Kidney tubule cell (primary cell): Measurements from ENCODE around the gene SCT.
"Not testable (repeated sequence)": the region's sequence is repeated elsewhere in the genome, so short reads cannot be mapped to it uniquely, and the experiment has no call there.

Source experiments
- DNase-seq: peaks from one replicate; pipeline ENCODE4 v3.0.0-alpha.2; 2018; ENCODE audit warnings: low spot score

Gene SCT, protein sequence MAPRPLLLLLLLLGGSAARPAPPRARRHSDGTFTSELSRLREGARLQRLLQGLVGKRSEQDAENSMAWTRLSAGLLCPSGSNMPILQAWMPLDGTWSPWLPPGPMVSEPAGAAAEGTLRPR

DNA sequence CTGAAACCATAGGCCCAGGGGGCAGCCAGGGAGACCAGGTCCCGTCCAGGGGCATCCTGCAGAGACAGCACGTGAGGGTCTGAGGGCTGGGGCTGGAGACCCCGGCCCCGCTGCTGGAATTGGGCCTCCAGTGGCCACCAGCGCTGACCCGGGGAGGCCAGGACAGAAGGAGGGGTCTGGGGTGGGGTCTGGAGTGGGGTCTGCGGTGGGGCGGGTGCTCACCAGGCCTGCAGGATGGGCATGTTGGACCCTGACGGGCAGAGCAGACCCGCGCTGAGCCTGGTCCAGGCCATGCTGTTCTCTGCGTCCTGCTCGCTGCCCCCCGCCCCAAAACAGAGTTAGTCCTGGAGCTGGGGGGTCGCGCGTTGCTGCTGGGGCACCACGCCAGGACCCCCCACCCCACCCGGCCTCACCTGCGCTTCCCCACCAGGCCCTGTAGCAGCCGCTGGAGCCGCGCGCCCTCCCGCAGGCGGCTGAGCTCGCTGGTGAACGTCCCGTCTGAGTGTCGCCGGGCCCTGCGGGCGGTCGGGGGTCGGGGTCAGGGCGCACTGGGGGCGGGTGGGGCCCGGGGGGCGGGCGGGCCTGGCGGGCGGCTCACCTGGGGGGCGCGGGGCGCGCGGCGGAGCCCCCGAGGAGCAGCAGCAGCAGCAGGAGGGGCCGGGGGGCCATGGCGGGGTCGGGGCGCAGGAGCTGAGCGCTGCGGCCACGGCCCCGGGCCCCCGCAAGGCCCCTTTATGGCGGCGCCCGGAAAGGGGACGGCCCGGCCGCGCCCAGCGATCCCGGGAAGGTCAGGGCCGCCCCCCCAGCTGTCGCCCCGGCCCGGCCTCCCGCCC, at the start of gene SCT:
TSS of gene SCT (minus strand) at position 707 of the 833 bp plus-strand sequence. CDS start at position 669, 38 bp downstream.
- DNase-seq: no peak

DNA sequence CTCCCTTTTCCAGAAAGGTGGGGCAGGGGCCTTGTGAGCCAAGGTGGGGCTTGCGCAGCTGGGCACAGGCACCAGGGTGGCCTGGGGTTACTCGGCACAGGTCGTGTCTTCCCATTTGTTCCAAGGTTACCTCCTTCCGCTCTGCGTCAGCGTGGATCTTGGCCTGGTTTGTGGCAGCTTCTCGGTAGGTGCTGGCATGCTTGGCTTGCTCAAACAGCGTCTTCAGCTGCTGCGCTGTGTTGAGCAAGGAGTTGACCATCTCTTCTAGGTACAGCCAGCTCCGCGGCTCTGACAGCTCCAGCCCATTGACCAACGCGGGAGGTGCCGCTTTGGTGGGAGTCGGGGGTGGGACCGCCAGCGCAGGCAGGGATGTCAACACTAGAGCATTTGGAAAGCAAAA, 47.4 kb upstream of the SCT start:
- no peak for DNase-seq

DNA sequence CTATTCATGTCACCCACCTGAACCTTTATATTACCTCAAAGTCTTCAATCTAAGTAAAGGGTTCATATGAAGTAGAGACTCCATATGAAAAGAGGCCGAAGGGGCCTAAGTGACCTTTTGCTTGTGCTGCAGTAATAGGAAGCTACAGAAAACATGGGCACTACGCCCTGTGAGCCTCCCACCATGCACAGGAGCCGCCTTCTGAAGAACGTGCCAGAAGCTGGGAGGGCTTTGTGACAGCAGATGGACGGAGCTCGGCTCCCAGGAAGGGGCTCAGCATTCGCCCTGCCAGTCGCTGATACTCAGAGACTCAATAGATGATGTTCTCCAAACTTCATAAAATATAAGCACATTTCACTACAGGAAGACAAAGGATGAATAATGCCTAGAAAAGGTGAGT, 46.9 kb upstream of the SCT start:
- DNase-seq: no peak

DNA sequence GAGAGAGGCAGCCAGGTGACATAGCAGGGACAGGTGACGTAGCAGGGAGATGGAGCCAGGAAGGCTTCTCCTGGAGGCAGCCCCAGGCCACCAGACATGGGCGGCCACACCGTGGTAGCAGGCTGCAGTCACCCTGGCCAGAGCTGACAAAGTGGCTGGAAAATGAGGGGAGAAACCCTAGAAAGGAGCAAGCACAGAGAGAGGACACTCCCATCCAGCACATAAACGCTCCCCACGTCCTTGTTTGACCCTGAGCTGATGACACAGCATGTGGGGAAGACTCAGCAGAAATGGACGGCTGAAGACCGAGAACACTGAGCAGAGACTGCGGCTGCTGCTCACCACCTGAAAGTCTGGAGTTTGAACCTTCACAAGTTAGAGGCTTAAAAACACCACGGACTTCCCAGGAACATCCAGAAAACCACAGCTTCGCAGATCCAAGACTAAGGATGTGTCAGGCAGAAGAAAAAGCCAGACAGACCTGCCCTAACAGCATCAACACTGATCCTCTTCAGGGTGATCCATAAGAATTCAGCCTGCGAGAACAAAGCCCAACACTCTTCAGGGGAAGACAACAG, 38.8 kb upstream of the SCT start:
- DNase-seq: no peak

DNA sequence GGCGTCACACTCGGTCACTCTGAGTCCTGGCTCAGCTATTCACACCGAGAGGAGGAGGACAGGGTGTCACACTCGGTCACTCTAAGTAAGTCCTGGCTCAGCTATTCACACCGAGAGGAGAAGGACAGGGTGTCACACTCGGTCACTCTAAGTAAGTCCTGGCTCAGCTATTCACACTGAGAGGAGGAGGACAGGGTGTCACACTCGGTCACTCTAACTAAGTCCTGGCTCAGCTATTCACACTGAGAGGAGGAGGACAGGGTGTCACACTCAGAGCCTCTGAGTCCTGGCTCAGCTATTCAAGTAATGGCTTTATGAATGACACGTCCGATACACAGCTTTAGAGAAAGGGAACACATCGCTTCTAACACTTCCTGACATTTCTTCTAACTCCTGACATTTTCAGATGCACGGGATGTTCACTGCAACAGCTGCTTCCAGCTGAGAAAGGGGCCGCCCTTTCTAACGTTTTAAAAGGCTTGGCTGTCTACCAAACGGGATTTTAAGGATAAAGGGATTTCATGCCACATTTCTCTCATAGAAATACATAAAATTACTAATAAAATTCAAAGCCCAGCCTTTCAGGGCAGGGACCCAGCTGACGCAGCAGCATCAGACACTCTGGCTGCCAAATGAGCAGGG, 38.2 kb upstream of the SCT start:
- DNase-seq: no peak

DNA sequence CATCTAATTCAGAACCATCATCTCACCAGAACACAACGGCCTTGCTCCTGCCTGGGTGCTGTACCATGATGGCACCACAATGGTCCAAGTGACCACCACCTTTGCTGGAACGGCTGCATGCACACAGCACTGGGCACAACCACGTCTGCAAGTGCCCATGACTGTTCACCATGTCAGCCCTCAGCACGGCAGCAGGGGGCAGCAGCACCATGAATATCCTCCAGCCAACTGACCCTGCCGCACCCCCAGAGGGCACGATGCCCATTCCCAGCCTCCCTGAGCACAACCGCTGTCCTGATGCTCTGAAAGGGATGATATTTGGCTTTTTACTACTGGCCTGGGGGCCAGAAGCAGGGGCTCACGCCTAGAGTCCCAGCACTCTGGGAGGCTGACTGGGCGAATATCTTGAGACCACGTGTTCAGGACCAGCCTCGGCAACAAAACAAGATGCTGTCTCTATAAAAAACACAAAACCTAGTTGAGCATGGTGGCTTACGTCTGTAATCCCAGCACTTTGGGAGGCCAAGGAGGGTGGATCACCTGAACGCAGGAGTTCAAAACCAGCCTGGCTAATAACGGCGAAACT, 35.8 kb upstream of the SCT start:
- DNase-seq: peak; percentile 62

DNA sequence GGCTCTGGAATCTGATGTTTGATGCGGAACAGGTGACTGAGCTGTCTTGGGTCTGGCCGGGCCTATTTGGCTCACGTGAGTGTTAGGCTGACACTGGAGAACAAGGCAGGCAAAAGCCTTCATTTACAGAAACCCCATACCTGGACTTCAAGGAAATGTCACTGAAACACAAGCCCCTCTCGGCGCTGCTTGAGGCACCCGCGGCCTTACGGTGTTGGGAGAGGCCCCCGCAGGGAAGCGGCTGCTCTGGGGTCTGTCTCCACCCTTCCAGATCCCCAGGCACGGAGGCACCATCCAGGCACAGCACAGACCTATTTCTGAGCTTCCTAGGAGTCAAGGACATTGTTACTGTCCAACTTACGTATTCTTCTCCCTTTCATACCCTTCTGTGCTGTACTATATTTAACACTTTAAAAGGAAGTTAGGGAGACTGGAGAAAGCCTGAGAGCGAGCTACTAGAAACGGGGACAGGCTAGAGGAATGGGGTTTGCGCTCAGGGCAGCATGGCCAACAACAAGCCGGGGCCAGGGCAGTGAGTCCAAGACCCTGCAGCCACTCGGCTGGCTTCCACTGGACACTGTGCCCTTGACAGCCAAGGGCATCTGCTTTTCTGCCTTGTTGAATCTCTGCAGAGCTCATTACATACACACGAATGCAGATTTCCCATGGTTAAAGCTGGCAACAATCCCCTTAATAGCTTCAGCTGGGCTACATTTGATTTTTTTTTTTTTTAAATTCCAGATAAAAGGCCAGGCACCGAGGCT, 33.9 kb upstream of the SCT start:
- DNase-seq: no peak

DNA sequence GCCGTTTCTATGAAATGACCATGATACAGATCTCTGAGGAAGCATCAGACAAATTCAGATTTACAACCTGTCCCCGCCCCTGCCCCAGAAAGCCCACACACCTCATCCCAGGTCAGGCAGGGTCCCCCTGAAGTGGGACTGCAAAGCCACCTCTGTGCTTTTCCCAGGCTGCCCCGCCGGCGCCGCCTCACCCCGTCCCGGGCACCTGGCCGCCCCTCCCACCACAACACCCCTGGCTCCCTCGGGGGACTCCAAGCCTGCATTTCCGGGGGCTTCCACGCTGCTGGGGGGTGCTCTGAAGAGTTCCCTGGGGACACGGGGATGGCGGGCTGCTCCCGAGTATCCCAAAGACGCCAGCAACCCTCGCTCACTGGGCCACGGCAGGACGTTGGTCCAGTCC, 33.3 kb upstream of the SCT start:
- DNase-seq: no peak

DNA sequence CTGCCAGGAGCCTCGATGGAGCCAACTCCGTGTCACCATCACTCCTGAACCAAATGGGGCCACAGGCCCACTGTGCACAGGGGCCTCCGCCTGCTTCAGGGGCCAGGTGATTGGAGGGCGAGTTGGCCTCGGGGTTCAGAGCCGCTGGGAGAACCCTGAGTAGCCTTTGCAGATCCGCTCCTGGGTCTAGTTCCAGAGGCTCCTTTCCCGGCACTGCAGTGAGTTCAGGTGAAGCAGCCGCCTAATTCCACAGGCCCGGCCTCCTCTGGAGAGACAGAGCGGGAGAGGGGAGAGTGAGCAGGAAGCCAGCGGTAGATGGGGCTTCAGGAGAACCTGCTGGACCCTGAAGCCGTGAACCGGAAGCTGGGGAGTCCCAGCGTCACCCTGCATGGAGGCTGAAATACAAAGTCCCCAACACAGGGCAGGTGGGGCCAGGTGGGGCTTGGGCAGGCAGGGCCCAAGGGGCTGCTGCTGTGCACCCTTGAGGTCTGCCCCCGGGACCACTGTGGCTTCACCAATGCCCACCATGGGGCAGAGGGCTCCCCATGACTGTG, 32.6 kb upstream of the SCT start:
- DNase-seq: no peak

DNA sequence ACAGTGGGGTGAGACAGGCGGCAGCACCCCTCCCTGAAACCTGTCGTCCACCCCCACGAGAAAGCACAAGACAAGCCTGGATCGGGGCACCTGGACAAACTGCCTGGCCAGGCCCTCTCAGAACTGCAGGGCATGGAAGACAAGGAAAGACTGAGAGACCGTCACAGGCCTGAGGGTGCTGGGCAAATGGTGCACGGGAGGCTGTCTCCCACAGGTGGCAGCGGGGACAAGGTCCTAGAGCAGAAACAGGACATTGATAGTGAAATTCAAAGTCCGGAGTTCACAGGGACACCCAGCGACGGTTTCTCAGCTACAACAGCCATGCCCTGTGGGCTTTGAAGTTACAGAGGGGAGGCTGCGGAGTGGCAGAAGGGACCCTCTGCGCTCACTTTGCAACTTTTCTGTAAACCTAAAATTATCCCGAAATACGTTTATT, 30.7 kb upstream of the SCT start:
- no peak for DNase-seq

DNA sequence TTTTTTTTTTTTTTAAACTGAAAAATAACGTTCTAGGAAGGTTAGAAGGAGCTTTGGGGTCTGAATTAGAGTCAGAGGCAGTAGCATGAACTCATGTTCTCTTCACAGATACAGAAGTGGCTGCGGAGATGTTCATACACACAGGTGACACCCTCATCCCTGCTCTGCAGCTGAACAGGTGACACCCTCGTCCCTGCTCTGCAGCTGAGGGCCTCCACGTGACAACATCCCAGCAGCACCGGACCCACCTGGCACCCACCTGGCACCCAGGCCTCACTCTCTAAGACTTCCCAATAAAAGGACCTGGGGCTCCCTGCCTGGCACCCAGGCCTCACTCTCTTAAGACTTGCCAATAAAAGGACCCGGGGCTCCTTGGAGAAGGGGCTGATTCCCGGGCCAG, 29.9 kb upstream of the SCT start:
- no peak for DNase-seq

DNA sequence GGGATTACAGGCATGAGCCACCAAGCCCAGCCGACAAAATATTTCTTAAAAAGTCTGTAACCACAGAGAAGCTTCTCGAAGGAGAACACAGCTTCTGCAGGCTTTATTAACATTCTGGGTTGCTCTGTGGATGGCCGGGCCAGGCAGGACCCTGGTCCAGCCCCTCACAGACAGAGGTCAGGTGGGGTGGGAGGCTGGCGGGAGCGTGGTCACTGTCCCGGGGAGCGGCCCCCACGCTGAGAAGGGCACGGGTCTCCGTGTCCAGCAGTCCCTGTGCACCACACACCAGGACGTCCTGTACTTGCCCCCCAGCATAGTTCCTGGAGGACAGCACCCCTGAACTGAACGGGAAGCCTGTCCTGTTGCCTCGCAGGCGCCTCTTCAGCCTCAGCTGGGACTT, 29.4 kb upstream of the SCT start:
- no peak for DNase-seq

DNA sequence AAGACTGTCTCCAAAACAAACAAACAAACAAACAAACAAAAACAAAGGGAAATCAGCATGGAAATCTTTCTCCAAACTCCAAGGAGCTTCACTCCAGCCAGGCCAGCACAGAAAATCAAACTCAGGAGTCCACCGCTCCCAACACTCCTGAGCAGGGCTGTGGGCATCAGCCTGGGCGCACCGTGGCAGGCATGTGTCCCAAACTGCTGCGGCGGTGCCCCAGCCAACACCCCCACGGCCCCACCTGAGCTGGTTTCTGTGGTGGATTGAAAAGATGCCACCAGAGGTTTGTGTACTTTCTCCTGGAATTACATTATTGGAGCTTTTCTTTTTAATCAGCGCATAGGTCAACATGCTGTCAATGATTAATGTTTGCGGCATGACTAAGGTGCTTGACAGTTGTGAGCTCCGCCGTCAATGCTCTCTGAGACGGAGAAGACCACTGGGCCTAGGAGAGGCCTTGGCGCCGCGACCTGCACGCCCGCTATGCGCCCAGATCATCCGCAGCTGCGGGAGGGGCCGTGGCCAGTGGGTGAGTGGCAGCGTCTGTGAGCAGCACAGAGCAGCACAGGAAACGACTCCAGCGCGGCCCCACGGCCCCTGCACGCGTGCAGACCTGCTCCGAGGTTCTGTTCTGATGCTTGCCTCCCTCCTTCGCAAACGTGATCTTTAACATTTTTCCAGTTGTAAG, 28.2 kb upstream of the SCT start:
- DNase-seq: peak; percentile 89

DNA sequence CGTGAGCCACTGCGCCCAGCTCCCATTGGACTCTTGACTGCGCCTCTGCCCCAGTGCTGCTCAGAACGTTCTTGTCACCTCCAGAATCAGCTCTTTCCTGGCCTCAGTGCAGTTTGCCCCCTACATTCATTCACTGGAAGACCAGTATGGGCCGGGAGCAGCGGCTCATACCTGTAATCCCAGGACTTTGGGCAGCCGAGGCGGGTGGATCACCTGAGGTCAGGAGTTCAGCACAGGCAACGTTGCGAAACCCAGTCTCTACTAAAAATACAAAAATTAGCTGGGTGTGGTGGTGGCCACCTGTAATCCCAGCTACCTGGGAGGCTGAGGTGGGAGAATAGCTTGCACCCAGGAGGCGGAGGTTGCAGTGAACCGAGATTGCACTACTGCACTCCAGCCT, 27.5 kb upstream of the SCT start:
- not testable (repeated sequence) for DNase-seq

DNA sequence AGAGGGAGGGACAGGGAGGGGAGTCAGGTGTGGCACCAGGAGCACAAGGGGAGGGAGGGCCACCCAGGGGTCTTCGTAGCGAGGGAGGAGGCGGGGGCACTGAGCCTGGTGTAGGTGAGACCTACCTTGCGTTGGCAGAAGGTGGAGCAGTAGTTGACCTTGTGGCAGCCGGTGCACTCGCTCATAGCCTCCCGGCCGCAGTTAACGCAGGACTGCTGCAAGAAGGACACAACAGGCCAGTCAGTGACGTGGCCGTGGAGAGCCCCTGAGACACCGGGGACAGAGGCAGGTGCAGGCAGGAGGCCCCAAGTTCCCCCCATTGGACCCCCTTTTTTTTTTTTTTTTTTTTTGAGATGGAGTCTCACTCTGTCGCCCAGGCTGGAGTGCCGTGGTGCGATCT, 26.9 kb upstream of the SCT start:
- DNase-seq: no peak

DNA sequence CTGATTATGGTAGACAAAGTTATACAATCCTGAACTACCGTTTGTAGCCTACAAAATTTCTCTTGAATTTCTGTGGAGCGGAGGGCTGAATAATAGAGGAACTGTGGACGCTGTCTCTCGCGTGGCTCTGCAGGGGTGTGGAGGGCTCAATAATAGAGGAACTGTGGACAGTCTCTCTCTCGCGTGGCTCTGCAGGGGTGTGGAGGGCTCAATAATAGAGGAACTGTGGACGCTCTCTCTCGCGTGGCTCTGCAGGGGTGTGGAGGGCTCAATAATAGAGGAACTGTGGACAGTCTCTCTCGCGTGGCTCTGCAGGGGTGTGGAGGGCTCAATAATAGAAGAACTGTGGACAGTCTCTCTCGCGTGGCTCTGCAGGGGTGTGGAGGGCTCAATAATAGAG, 26.2 kb upstream of the SCT start:
- DNase-seq: not testable (repeated sequence)

DNA sequence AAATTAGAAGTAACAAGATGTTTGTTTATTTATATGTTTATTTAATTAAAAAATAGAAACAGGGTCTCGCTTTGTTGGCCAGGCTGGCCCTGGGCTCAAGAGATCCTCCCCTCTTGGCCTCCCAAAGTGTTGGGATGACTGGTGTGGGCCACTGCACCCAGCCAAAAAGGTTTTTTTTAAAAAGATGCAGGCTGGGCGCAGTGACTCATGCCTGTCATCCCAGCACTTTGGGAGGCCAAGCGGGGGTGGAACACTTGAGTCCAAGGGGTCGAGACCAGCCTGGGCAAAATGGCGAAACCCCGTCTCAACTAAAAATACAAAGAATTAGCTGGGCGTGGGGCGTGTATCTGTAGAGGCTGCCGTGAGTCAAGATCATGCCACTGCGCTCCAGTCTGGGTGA, 23.5 kb upstream of the SCT start:
- no peak for DNase-seq

DNA sequence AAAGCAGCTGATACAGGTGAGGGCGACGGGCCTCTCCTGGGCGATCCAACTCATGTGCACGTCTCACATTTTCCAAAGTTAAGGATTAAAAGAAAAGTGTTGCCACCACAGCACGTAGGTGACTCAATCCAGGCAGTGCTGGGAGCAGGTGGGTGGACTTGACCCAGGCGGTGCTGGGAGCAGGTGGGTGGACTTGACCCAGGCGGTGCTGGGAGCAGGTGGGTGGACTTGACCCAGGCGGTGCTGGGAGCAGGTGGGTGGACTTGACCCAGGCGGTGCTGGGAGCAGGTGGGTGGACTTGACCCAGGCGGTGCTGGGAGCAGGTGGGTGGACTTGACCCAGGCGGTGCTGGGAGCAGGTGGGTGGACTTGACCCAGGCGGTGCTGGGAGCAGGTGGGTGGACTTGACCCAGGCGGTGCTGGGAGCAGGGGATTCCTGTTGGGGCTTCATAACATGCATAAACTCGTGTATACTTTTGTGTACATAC, 20.7 kb upstream of the SCT start:
- peak; percentile 47 for DNase-seq

DNA sequence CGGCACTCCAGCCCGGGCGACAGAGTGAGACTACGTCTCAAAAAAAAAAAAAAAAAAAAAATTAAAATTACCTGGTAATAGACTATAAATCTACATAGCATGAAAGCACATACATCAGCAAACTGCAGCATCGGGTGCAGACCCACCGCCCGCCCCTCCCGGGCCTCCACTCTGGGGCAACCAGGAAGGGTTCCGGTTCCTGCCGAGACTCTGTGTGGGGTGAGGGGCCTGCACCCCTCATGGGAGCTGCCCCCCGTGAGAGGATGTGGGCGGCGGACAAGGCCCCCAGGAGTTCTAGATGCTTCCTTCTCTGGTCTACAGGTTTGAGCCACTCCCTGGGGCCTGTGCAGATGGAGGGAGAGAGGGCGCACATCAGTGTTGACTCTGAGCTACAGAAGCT, 19.2 kb upstream of the SCT start:
- no peak for DNase-seq

DNA sequence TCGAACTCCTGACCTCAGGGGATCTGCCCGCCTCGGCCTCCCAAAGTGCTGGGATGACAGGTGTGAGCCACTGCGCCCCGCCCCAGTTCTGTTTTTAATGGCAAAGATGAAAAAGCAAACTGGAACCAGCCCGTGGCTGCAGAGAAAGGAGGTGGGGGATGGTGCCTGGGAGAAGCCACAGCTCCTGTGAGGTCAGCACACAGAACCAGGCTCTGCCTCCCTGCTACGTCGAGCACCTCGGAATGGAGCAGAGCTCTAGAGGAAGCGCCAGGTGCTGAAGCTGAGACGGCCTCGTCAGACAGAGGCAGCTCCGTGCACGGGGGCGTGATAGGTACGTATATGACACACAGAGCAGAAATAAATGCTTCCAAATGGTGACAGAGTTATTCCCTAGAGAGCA, 18.6 kb upstream of the SCT start:
- no peak for DNase-seq
